Tibial artery (tissue), 4 donors: Measurements from ENCODE around the gene CDC42BPA.

ENCODE experiments used
- DNase-seq, 2 donors: peaks; one replicate each; pipeline ENCODE4 v3.0.0-alpha.2; 2019
- H3K27ac ChIP-seq, 2 donors: fragments of 200-600 bp; sonication (generic) in 1 of 2; 1 replicate in 1 of 2; 2 replicates in 1 of 2; pipeline ENCODE4 v1.5.1; 2018 to 2019; ENCODE audit warnings: mild to moderate bottlenecking in 1 of 2
- H3K27me3 ChIP-seq, 2 donors: fragments of 200-600 bp; sonication (generic) in 1 of 2; one replicate each; pipeline versions ENCODE4 v1.5.1 to v1.6.0; 2016 to 2019
- H3K36me3 ChIP-seq, 3 donors: fragments of 200-600 bp; sonication (generic) in 2 of 3; one replicate each; pipeline ENCODE4 v1.5.1; 2016 to 2019; ENCODE audit warnings: mild to moderate bottlenecking in 2 of 3
- H3K4me1 ChIP-seq, 4 donors: fragments of 200-600 bp; sonication (generic) in 2 of 4; 1 replicate in 3 of 4; 2 replicates in 1 of 4; pipeline ENCODE4 v1.5.1; 2016 to 2019
- H3K4me3 ChIP-seq, 2 donors: fragments of 200-600 bp; sonication (generic) in 1 of 2; 1 replicate in 1 of 2; 2 replicates in 1 of 2; pipeline ENCODE4 v1.5.1; 2018 to 2019; ENCODE audit warnings: mild to moderate bottlenecking in 2 of 2
- H3K9me3 ChIP-seq, 3 donors: fragments of 200-600 bp; sonication (generic) in 1 of 3; one replicate each; pipeline ENCODE4 v1.5.1; 2016 to 2019
- CTCF ChIP-seq, 2 experiments: fragments of 200-600 bp in 1 of 2; fragments of 450-650 bp in 1 of 2; IDR thresholded peaks; one replicate each; pipeline ENCODE4 v1.5.1; 2017 to 2019; ENCODE audit warnings: antibody characterized with exemption in 2 of 2, mild to moderate bottlenecking in 1 of 2, moderate library complexity in 1 of 2
- intact Hi-C: fragments of 100-400 bp; cut with DNase I; formaldehyde crosslinking; loops from one replicate; pipeline ENCODE4 v1.15.0; 2023; ENCODE audit warnings: low total_unique reads

Gene CDC42BPA

GRCh38 chr1:226978432-226979114, 339.7 kb downstream of the CDC42BPA start:
- Histone ChIP-seq H3K9me3 (no peaks in the 10 kb centered on the region), H3K4me3 (no peak overlapping the region), H3K27ac (no peak overlapping the region), H3K4me1 (peaks cover 0 to 42% (median 25%) of the 10 kb centered on the region in 4 donors), H3K36me3 (peaks cover 8 to 53% (median 11%) of the 10 kb centered on the region in 3 donors), H3K27me3 (no peaks in the 10 kb centered on the region)
- DNase-seq, result no peak
- TF ChIP-seq CTCF (IDR thresholded peaks at IDR 0.05), result no peak
- intact Hi-C loops, result no loop called here

DNA sequence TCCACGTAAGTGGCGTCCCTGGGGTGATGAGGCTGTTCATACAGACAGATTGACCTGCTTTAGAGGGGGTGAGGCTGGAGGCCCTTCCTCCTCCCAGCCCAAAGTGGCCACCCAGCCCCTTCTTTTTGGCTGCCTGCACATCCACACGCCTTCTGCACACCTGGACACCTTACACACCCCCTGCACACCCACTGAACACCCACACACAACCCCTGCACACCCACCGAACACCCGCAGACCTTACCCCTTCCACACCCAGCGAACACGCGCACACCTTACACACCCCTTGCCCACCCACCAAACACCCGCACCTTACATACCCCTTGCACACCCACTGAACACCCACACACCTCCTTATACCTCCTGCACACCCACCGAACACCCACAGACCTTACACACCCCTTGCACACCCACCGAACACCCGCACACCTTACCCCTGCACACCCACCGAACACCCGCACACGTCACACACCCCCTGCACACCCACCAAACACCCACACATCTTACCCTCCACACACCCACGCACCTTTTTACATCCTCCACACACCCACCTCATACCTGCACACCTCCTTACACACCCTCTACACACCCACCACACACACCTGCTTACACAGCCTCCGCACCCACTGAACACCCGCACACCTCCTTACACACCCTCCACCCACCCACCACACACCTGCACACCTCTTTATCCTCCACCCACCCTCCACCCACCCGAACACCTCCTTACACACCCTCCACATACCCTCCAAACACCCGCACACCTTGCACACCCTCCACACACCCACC, 340.5 kb downstream of the CDC42BPA start:
- no peaks in the 10 kb centered on the region for H3K27me3 ChIP-seq
- H3K4me1 ChIP-seq, result peaks cover 0 to 49% (median 32%) of the 10 kb centered on the region in 4 donors
- no peak overlapping the region for H3K4me3 ChIP-seq
- no peaks in the 10 kb centered on the region for H3K9me3 ChIP-seq
- peaks cover 6 to 46% (median 7%) of the 10 kb centered on the region in 3 donors for H3K36me3 ChIP-seq
- peak in 1 of 2 donors; percentile 17 for DNase-seq
- intact Hi-C loops, result no loop called here
- no peak overlapping the region for H3K27ac ChIP-seq
- no peak for TF ChIP-seq CTCF (IDR thresholded peaks at IDR 0.05)

DNA sequence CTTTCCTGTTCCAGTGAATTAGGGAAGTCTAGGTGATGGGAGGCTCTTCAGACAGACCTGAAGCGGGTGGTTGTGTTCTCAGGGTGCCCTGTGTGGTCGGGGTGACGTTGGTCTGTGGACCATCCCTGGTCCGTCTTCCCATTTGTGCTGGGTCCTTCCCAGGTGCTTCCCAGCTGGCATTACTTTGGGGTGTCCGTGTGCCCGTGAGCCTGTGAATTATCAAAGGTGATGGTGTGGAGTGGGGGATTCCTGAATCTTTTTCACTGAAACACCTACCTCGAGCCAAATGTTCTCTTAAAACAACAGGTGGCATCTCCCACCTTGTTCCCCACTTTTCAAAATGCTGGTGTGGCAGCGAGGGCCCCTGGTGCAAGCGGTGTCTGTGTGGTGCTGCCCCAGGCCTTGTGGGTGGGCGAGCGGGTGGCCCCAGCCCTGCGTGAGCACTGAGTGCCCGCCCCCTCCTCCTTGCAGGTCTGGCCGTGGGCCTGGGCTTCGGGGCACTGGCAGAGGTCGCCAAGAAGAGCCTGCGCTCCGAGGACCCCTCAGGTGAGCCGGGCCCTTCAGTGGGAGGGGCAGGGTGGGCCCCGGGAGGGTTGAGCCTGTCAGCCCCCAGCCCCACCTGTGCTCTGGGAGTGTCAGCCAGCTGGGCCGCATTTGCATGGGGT, 341.2 kb downstream of the CDC42BPA start:
- peak in 1 of 2 donors; percentile 51 for DNase-seq
- Histone ChIP-seq H3K9me3 (no peaks in the 10 kb centered on the region), H3K4me3 (no peak overlapping the region), H3K27me3 (no peaks in the 10 kb centered on the region), H3K27ac (no peak overlapping the region), H3K36me3 (peaks cover 0 to 39% (median under 1%) of the 10 kb centered on the region in 3 donors), H3K4me1 (peaks cover 0 to 55% (median 34%) of the 10 kb centered on the region in 4 donors)
- TF ChIP-seq CTCF (IDR thresholded peaks at IDR 0.05), result no peak
- intact Hi-C loops, result no loop called here

- no peaks in the 10 kb centered on the region for H3K27me3 ChIP-seq
- intact Hi-C loops, result no loop called here
- H3K4me1 ChIP-seq, result peaks cover 0 to 55% (median 34%) of the 10 kb centered on the region in 4 donors
- peak in 1 of 2 donors; percentile 43 for DNase-seq
- H3K9me3 ChIP-seq, result no peaks in the 10 kb centered on the region
- H3K4me3 ChIP-seq, result no peak overlapping the region
- H3K27ac ChIP-seq, result no peak overlapping the region
- peaks cover 0 to 34% (median 4%) of the 10 kb centered on the region in 3 donors for H3K36me3 ChIP-seq
- no peak for TF ChIP-seq CTCF (IDR thresholded peaks at IDR 0.05)
Measured at GRCh38 chr1:226976276-226976977, 341.9 kb downstream of the CDC42BPA start.
